ENCODE results near the gene CTBP1. TPM values are rescaled to one million over a fixed set of nuclear protein-coding genes. Genes with fewer than 3 reads are reported as not detected.

The CTBP1 gene
- total and polyA plus RNA-seq, 2 of the 8 experiments (the other 6 are each of a cell fraction or from before 2014, with no cell fraction given): 128 to 185 TPM

- ChIA-PET POLR2A (ENCODE audit: partially characterized antibody) (interaction anchor here (0.5 to 6.8 kb wide), 6 partner anchors 10 to 350 kb away, joined by 3 to 49 read pairs (median 4); partner anchors contain the start of gene UVSSA), CTCF (ENCODE audit: partially characterized antibody) (interaction anchor here (0.8 to 5.0 kb wide), 5 partner anchors 11 to 94 kb away, joined by 3 to 32 read pairs (median 4); no protein-coding TSS in a partner anchor)
- Histone ChIP-seq H3K14ac (ENCODE audit: insufficient read length) (no peak overlapping the region), H4K20me1 (replicated peaks in 1 of 2; ENCODE audit: control insufficient read depth in 1 of 2, insufficient read depth in 2 of 2, low read length in 2 of 2) (peaks cover 4% of the 10 kb centered on the region in 2 experiments), H3K79me2 (ENCODE audit: control insufficient read depth in 1 of 2, insufficient read depth in 2 of 2, low read length in 2 of 2) (peaks cover 11 to 19% of the 10 kb centered on the region in 2 experiments; a peak in 3 of 4 replicates), H3K4ac (replicated peaks; ENCODE audit: insufficient read length, low read depth, low read length) (no peak overlapping the region), H3K56ac (replicated peaks; ENCODE audit: insufficient read length, low read depth, low read length) (no peak overlapping the region), H3K4me1 (replicated peaks in 1 of 4; ENCODE audit: control insufficient read depth in 3 of 4, insufficient read depth in 4 of 4, low read length in 3 of 4) (peaks cover 0 to 14% (median 10%) of the 10 kb centered on the region in 4 experiments; a peak in 4 of 7 replicates), H3K79me1 (ENCODE audit: low read depth, low read length) (peaks cover 7% of the 10 kb centered on the region; the same call in 1 of the 2 replicates), H3K9me3 (ENCODE audit: insufficient read depth in 2 of 2, low read depth in 1 of 2, low read length in 1 of 2) (peaks cover 38 to 42% of the 10 kb centered on the region in 2 experiments), H2BK120ac (replicated peaks; ENCODE audit: low read depth, low read length) (no peak overlapping the region), H2BK15ac (ENCODE audit: low read length) (no peak overlapping the region), H2BK5ac (ENCODE audit: low read depth, low read length) (no peak overlapping the region), H3K27ac (ENCODE audit: low read depth, low read length) (no peak overlapping the region), H3K23me2 (ENCODE audit: low read depth, low read length) (peaks cover 11% of the 10 kb centered on the region; the same call in 1 of the 2 replicates), H4K8ac (ENCODE audit: extremely low read depth, insufficient read depth, low read length) (no peak overlapping the region), H3K23ac (ENCODE audit: insufficient read length) (no peak overlapping the region), H4K91ac (replicated peaks; ENCODE audit: insufficient read length, low read length) (no peak overlapping the region), H2BK20ac (ENCODE audit: low read length) (no peak overlapping the region), H3K4me3 (ENCODE audit: extremely low read depth in 1 of 4, insufficient read depth in 2 of 4, low read depth in 3 of 4, low read length in 4 of 4) (no peak overlapping the region), H2AFZ (ENCODE audit: low read length) (no peak overlapping the region), H3K36me3 (ENCODE audit: control insufficient read depth in 2 of 4, insufficient read depth in 4 of 4, low read length in 3 of 4) (peaks cover 0 to 20% (median 6%) of the 10 kb centered on the region in 4 experiments; a peak in 3 of 8 replicates), H3K4me2 (ENCODE audit: insufficient read depth in 1 of 2, low read depth in 2 of 2, low read length in 2 of 2) (no peak overlapping the region), H2AK5ac (ENCODE audit: low read depth, low read length) (no peak overlapping the region), H4K5ac (ENCODE audit: insufficient read length, low read depth, low read length) (no peak overlapping the region), H3K18ac (ENCODE audit: extremely low read depth, low read length) (no peak overlapping the region), H3K9ac (replicated peaks in 1 of 4; ENCODE audit: extremely low read depth in 1 of 4, low read depth in 3 of 4, low read length in 3 of 4) (no peak overlapping the region), H2BK12ac (ENCODE audit: low read depth, low read length) (no peak overlapping the region), H3K27me3 (replicated peaks in 1 of 4; ENCODE audit: control insufficient read depth in 3 of 4, extremely low read depth in 1 of 4, insufficient read depth in 3 of 4, low read length in 3 of 4) (peaks cover 0 to 2% (median 0%) of the 10 kb centered on the region in 4 experiments; a peak in 1 of 7 replicates)
- 94% methylated on average over 33 of the region's 33 CpGs; no CpG with 5 or more reads in 1 of the 2 experiments for WGBS, 2 experiments (ENCODE audit: extremely low coverage in 1 of 2, insufficient coverage in 1 of 2, insufficient read length in 1 of 2, insufficient replicate concordance in 2 of 2, low coverage in 1 of 2, low lambda C conversion rate in 2 of 2, missing lambda C conversion rate in 1 of 2)
- FAIRE-seq: no peak
- DNase-seq (ENCODE audit: low read depth in 1 of 2, low spot score in 2 of 2): no peak
- TF ChIP-seq SIN3A (conservative IDR thresholded peaks at IDR 0.05 in 1 of 2, IDR thresholded peaks at IDR 0.05 in 1 of 2; ENCODE audit: low read depth in 1 of 2, low read length in 2 of 2) (no peak), CTBP2 (IDR thresholded peaks at IDR 0.05; ENCODE audit: borderline replicate concordance, insufficient read depth, insufficient read length, low read length) (no peak), SUZ12 (IDR thresholded peaks at IDR 0.05; ENCODE audit: low read length) (no peak), CEBPB (IDR thresholded peaks at IDR 0.05; ENCODE audit: low read depth, low read length) (no peak), MAFK (IDR thresholded peaks at IDR 0.05; ENCODE audit: low read depth, low read length) (no peak), SIX5 (IDR thresholded peaks at IDR 0.05; ENCODE audit: low read depth, low read length) (no peak), BRCA1 (IDR thresholded peaks at IDR 0.05; ENCODE audit: low read depth, low read length) (no peak), HDAC6 (IDR thresholded peaks at IDR 0.05; ENCODE audit: low read depth, low read length) (no peak)
Measured at GRCh38 chr4:1250921-1251772, 2.2 kb upstream of the CTBP1 start.
